Coronary artery (tissue), 2 donors: ENCODE data around the gene INTU.
"Not testable (repeated sequence)": the region's sequence is repeated elsewhere in the genome, so short reads cannot be mapped to it uniquely, and the experiment has no call there.

Experiments used
- DNase-seq: peaks from one replicate; pipeline ENCODE4 v3.0.0-alpha.2; 2017; ENCODE audit warnings: low spot score
- H3K27ac ChIP-seq, 2 donors: fragments of 200-600 bp; sonication (generic); one replicate each; pipeline ENCODE4 v1.5.1; 2016 to 2019
- H3K4me3 ChIP-seq: fragments of 200-600 bp; sonication (generic); 2 replicates; pipeline ENCODE4 v1.5.1; 2016; ENCODE audit warnings: mild to moderate bottlenecking, moderate library complexity
- TF ChIP-seq, protein P1 (sequence below): fragments of 200-600 bp; sonication (generic); IDR thresholded peaks from one replicate; pipeline ENCODE4 v1.5.1; 2019; ENCODE audit warnings: antibody characterized with exemption

Gene INTU

DNA sequence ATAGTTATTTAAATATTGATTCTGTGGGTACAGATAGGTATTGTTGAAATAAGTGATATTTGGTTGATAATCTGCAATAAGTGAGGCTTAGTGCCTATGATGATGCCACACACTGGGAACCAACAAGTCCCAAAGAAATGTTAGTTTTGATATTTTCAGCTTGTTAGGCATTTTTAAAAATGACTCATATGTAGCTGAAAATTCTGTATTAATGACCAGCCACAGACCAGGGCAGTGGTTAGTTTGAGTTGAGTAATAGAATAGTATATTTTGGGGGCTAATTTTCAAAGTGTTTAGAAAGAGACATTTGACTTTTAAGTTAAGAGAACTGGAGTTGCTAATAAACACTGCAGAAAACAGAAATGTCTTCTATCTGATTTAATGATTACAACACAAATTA, 9.4 kb downstream of the INTU start:
- TF ChIP-seq, protein P1, sequence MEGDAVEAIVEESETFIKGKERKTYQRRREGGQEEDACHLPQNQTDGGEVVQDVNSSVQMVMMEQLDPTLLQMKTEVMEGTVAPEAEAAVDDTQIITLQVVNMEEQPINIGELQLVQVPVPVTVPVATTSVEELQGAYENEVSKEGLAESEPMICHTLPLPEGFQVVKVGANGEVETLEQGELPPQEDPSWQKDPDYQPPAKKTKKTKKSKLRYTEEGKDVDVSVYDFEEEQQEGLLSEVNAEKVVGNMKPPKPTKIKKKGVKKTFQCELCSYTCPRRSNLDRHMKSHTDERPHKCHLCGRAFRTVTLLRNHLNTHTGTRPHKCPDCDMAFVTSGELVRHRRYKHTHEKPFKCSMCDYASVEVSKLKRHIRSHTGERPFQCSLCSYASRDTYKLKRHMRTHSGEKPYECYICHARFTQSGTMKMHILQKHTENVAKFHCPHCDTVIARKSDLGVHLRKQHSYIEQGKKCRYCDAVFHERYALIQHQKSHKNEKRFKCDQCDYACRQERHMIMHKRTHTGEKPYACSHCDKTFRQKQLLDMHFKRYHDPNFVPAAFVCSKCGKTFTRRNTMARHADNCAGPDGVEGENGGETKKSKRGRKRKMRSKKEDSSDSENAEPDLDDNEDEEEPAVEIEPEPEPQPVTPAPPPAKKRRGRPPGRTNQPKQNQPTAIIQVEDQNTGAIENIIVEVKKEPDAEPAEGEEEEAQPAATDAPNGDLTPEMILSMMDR: no peak
- Histone ChIP-seq H3K4me3 (peak overlapping the region; percentile 41), H3K27ac (no peak overlapping the region)
- DNase-seq: no peak

DNA sequence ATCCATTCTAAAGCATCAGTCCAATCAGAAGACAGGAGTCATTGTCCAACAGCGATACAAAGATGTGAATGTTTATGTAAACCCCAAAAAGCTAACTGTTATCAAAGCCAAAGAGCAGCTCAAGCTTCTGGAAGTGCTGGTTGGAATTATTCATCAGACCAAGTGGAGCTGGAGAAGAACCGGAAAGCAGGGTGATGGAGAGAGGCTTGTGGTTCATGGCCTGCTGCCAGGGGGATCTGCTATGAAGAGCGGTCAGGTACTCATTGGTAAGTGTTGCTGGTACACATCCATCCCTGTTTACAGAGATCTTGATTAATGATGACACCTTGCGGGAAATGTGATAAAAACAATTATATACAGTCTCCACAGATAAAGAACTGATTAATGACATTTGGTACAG, 11.0 kb downstream of the INTU start:
- Histone ChIP-seq H3K4me3 (no peak overlapping the region), H3K27ac (no peak overlapping the region)
- TF ChIP-seq, protein P1: no peak
- DNase-seq: no peak

DNA sequence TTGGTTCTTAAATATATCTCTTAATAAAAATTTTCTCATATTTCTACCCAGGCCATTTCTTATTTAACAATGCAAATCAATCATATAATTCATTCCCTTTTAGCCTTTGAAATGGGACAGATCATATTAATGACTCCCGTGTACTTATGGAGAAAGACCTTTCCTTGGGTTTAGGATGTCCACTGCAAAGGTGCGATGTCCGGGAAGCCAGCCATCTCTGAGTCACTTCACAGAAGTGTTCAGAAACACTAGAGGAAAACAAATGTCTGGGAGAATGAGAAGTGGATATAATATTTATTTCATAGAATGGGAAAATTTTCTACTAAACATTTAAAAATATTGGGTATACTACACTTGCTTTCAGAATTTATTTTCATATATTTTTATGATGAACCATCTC, 15.3 kb downstream of the INTU start:
- H3K4me3 ChIP-seq: no peak overlapping the region
- TF ChIP-seq, protein P1: no peak
- no peak for DNase-seq
- no peak overlapping the region for H3K27ac ChIP-seq

DNA sequence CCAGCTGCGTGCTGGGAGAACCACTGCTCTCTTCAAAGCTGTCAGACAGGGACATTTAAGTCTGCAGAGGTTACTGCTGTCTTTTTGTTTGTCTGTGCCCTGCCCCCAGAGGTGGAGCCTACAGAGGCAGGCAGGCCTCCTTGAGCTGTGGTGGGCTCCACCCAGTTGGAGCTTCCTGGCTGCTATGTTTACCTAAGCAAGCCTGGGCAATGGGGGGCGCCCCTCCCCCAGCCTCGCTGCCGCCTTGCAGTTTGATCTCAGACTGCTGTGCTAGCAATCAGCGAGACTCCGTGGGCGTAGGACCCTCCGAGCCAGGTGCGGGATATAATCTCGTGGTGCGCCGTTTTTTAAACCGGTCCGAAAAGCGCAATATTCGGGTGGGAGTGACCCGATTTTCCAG, 22.8 kb downstream of the INTU start:
- not testable (repeated sequence) for H3K4me3 ChIP-seq, H3K27ac ChIP-seq, DNase-seq

DNA sequence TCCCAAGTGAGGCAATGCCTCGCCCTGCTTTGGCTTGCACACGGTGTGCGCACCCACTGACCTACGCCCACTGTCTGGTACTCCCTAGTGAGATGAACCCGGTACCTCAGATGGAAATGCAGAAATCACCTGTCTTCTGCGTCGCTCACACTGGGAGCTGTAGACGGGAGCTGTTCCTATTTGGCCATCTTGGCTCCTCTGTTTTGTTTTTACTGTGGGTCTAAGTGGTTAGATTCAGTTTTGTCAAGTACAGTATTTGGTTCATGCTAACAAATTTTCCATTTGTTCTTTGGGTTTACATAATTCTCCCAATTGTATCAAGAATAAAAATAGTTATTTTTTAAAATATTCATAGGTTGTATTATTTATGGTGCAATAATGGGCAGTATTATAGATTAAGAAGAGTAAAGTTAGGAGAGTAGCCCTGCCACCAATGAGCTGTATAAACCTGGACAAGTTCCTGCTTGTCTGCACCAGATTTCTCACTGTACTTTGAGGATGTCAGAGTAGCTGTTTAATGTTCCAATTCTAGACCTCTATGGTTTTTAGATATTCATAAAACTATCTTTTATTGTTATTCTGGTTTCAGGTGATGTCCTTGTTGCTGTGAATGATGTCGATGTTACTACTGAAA, 23.4 kb downstream of the INTU start:
- DNase-seq: no peak
- no peak overlapping the region for H3K4me3 ChIP-seq
- H3K27ac ChIP-seq: no peak overlapping the region
- TF ChIP-seq, protein P1: no peak

DNA sequence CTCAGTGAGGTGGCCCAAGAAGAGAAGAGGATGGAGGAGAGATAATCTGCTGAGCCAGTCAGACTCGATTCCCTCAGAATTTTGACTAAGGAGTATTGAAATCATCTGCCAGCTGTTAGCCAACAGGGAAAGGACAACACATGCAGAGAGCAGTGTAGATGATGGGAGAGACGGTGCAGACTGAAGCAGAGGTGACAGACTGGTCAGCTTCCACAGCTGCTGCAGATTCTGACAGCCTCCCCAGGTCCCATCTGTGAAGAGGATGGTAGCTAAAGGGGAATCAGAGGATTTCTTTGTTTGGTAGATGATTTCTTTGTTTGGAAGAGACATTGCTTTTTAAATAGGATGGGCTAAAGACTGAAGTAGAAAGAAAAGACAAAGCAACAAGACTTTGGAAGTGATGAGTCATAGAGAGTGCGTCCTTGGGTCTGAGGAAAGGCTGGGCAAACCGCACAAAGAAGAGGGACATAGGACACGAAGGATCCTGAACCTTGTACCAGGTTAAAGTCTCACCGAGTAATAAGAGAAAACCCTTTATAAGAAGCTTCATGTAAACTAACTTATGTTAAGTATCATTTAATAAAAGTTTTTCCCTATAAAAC, 27.6 kb downstream of the INTU start:
- H3K27ac ChIP-seq: no peak overlapping the region
- DNase-seq: no peak
- no peak overlapping the region for H3K4me3 ChIP-seq
- TF ChIP-seq, protein P1: no peak

DNA sequence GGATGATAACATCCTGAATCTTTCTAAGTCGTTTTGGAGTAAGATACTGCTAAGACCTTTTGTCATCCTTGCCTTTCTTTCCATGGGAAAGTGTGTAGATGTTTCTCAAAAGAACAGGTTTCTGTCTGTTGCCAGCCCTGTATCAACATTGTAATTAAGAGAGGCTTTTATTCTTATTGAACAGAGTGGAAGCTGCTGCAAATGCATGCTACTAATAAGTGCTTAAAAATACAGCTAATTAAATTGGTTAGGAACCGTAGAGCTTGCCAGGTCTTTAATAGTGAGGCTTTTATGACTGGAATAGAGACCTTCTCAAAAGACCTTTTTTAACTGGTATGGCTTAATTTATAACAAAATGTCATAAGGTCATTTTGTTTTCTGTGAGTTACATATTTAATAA, 34.4 kb downstream of the INTU start:
- DNase-seq: no peak

More for the DNA sequence above, 34.4 kb downstream of the INTU start:
- TF ChIP-seq, protein P1: no peak
- Histone ChIP-seq H3K4me3 (no peak overlapping the region), H3K27ac (no peak overlapping the region)
